Spinal cord (tissue), 10 donors: ENCODE results near the gene NOX4. TPM values are rescaled to one million over a fixed set of nuclear protein-coding genes. Genes with fewer than 3 reads are reported as not detected.

Source experiments
- DNase-seq, 6 donors: peaks; one replicate each; pipeline versions ENCODE4 v3.0.0 to v3.0.0-alpha.2; 2013 to 2015; ENCODE audit warnings: low spot score in 6 of 6, low read depth in 4 of 6
- H3K27ac ChIP-seq: one replicate; pipeline ENCODE4 v1.5.1; 2013; ENCODE audit warnings: low read depth, low read length, control low read depth
- H3K27me3 ChIP-seq: one replicate; pipeline ENCODE4 v1.6.1; 2013; ENCODE audit warnings: low read length; ENCODE audit not compliant: control insufficient read depth, insufficient read depth
- H3K36me3 ChIP-seq: one replicate; pipeline ENCODE4 v1.6.1; 2013; ENCODE audit warnings: low read length; ENCODE audit not compliant: control insufficient read depth, insufficient read depth
- H3K4me1 ChIP-seq: one replicate; pipeline ENCODE4 v1.6.1; 2013; ENCODE audit warnings: low read length; ENCODE audit not compliant: control insufficient read depth, insufficient read depth
- H3K4me3 ChIP-seq: one replicate; pipeline ENCODE4 v1.5.1; 2013; ENCODE audit warnings: low read depth, low read length, control low read depth
- H3K9me3 ChIP-seq: one replicate; pipeline ENCODE4 v1.6.1; 2013; ENCODE audit warnings: low read length; ENCODE audit not compliant: control insufficient read depth, insufficient read depth
- WGBS: methylation state at CpG from one replicate; pipeline ENCODE4 v1.1.5; 2013; ENCODE audit warnings: missing lambda C conversion rate; ENCODE audit not compliant: insufficient coverage; 5-methylcytosine and 5-hydroxymethylcytosine counted together
- long read RNA-seq, 4 donors: transcript quantifications; one replicate each; lab custom pipeline, GENCODE V29; 2026
- polyA plus RNA-seq, 2 donors: library from polyadenylated mRNA; unstranded; fragments of 120-200 nt; gene quantifications; one replicate each; pipeline ENCODE4 v1.2.1, GENCODE V29; 2013; ENCODE audit not compliant: insufficient read length in 2 of 2
- total RNA-seq, 2 donors: library from RNA; depleted of rRNA in 1 of 2; stranded (reverse); fragments of 120-200 nt in 1 of 2; fragments of >200 nt in 1 of 2; gene quantifications; one replicate each; pipeline versions ENCODE4 v1.2.3 to v1.2.4, GENCODE V29; 2013 to 2014
- donor health status: healthy.

The NOX4 gene
- 1 to 10 TPM; 3.6 to 4.7 TPM for total RNA-seq
- polyA plus RNA-seq, result 1 to 10 TPM; 1.7 to 1.9 TPM
- long read RNA-seq, donor 1, result 0 reads
- long read RNA-seq, donor 2, result 0 reads
- long read RNA-seq, donor 3, result 0 reads
- long read RNA-seq, donor 4, result 0 reads

DNA sequence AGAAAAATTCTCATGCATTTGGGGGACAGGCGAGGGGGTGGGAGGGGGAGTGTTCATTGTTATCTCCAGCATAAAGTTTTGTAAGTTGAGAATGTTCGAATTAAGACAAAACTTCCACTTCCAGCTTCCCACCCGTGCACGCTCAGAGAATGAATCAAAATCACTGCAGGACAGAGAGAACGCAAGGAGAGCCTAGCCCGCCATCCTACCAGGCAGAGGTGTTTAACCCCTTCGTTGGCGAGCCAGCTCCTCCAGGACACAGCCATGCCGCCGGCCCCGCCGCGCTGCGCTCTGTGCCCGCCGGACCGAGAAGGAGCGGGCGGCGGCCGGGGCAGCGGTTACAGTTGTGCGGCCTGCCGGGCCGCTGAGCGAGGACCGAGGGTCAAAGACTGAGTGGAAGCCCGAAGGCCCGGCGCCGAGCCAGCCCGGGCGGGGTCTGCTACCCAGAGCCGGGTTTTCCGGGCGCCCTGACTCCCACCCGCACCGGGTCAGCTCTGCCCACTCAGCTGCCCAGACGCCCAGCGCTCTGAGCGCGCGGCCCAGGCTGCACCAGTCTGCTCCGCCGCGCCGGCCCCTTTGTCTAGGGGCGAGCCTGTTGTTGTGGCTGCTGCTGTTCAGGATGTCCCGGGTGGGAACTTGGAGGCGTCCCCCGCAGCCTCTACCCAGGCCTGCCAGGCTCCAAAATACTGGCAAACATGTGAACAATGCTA is at the start of gene NOX4:
Gene NOX4, minus strand, starts transcription at position 395 of the 710 bp plus-strand sequence. Its CDS starts 129 bp downstream, at position 266.
- H3K4me3 ChIP-seq, result peak within 1 kb of the TSS; percentile 59
- no peaks in the 10 kb centered on the region for H3K36me3 ChIP-seq
- peaks cover 6% of the 10 kb centered on the region for H3K4me1 ChIP-seq
- no peaks in the 10 kb centered on the region for H3K27me3 ChIP-seq
- H3K9me3 ChIP-seq, result no peaks in the 10 kb centered on the region
- WGBS, result 0% methylated on average over 48 of the region's 51 CpGs
- peak within 1 kb of the TSS; percentile 70 for H3K27ac ChIP-seq
- peak; percentile 31 to 85 (median 54) for DNase-seq

- Histone ChIP-seq H3K9me3 (no peaks in the 10 kb centered on the region), H3K4me1 (no peaks in the 10 kb centered on the region), H3K4me3 (no peak overlapping the region), H3K27ac (no peak overlapping the region), H3K36me3 (no peaks in the 10 kb centered on the region), H3K27me3 (no peaks in the 10 kb centered on the region)
- no peak for DNase-seq
- no CpG with 5 or more reads among the region's 1 CpG for WGBS
Measured at GRCh38 chr11:89540826-89541225, 49.7 kb upstream of the NOX4 start.

DNA sequence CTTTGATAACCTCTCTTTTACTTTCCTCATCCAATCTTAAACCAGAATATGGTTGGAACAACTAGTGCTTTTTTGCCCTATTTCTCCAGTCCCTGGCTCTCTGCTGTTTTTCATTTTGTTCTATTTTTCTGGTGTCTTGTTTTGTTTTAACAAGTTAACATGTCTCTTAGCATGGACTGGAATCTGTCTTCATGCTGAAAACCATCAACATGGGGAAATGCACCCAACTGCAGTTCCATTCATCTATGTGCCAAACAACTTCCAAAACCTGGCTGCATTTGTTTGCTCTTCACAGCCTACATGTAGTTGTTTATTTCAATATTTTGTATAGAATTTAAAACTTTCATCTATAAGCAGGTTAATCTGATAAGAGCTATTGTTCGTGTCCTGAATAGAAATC is 46.8 kb upstream of the NOX4 start:
- no peaks in the 10 kb centered on the region for H3K36me3 ChIP-seq
- H3K4me1 ChIP-seq, result no peaks in the 10 kb centered on the region
- H3K4me3 ChIP-seq, result no peak overlapping the region
- no peaks in the 10 kb centered on the region for H3K27me3 ChIP-seq
- H3K27ac ChIP-seq, result no peak overlapping the region
- no CpG with 5 or more reads among the region's 1 CpG for WGBS
- peak in 1 of 6 donors; percentile 53 for DNase-seq
- H3K9me3 ChIP-seq, result no peaks in the 10 kb centered on the region

GRCh38 chr11:89536926-89537325 is 45.8 kb upstream of the NOX4 start:
- peak in 1 of 6 donors; percentile 78 for DNase-seq
- Histone ChIP-seq H3K36me3 (no peaks in the 10 kb centered on the region), H3K4me1 (no peaks in the 10 kb centered on the region), H3K9me3 (no peaks in the 10 kb centered on the region), H3K4me3 (no peak overlapping the region), H3K27ac (no peak overlapping the region), H3K27me3 (no peaks in the 10 kb centered on the region)
- WGBS, result no CpG with 5 or more reads among the region's 1 CpG

GRCh38 chr11:89535221-89535620 is 44.0 kb upstream of the NOX4 start:
- Histone ChIP-seq H3K4me3 (no peak overlapping the region), H3K36me3 (no peaks in the 10 kb centered on the region), H3K4me1 (no peaks in the 10 kb centered on the region), H3K27me3 (no peaks in the 10 kb centered on the region), H3K9me3 (no peaks in the 10 kb centered on the region), H3K27ac (no peak overlapping the region)
- DNase-seq, result no peak
- 67% methylated on average over 4 of the region's 4 CpGs for WGBS

DNA sequence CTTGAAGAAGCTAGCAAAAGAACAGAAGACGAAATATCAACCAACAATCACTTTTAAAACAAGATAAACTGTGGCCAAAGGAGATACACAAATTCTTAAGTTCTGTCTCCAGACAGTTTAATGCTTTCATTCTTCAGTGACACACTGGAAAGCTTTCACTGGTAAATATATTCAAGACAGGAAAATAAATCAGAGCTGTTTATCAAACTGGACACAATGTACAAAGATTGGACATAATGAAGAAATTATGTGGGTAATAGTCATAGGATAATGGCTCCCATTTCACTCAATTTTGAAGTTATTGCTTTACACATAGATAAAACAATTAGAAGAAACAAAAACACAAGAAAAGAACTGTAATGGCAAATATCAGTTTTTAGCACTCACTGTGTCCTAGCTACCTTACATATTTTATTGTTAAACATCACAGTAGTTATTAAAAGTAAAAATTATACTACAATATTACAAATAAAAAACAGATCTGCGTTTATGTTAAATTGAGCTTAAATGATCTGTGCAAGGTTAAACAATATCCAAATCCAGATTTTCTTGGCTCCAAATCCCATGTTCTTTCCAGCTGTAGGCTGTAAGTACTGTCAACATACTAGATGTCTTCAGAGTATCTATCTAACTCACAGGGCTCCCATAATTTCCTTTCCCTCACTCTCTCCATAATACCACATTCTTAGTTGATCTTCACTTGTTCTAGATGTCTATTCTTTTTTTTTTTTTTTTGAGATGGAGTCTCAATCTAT is 38.6 kb upstream of the NOX4 start:
- no peak overlapping the region for H3K4me3 ChIP-seq
- H3K4me1 ChIP-seq, result no peaks in the 10 kb centered on the region
- no peaks in the 10 kb centered on the region for H3K36me3 ChIP-seq
- no peaks in the 10 kb centered on the region for H3K9me3 ChIP-seq
- DNase-seq, result no peak
- no CpG with 5 or more reads among the region's 2 CpGs for WGBS
- no peaks in the 10 kb centered on the region for H3K27me3 ChIP-seq
- no peak overlapping the region for H3K27ac ChIP-seq

DNA sequence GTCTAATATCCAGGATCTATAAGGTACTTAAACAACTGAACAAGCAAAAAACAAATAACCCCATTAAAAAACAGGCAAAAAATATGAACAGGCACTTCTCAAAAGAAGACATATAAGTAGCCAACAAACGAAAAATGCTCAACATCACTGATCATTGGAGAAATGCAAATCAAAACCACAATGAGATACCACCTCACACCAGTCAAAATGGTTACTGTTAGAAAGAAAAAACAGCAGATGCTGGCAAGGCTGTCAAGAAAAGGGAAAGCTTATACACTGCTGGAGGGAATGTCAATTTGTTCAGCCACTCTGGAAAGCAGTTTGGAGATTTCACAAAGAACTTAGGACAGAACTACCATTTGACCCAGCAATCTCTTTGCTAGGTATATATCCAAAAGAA is 30.6 kb upstream of the NOX4 start:
- Histone ChIP-seq H3K4me3 (no peak overlapping the region), H3K4me1 (no peaks in the 10 kb centered on the region), H3K27ac (no peak overlapping the region), H3K36me3 (no peaks in the 10 kb centered on the region), H3K9me3 (no peaks in the 10 kb centered on the region), H3K27me3 (no peaks in the 10 kb centered on the region)
- 60% methylated on average over 1 of the region's 1 CpG for WGBS
- DNase-seq, result no peak

DNA sequence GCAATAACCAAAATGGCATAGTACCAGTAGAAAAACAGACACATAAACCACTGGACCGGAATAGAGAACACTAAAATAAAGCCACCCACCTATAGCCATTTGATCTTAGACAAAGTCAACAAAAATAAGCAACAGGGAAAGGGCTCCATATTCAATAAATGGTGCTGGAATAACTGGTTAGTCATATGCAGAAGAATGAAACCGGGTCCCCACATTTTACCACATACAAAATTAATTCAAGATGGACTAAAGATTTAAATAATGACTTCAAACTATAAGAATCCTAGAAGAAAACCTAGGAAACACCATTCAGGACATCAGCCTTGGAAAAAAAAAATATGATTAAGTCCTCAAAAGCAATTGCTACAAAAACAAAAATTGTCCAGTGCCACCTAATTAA is 30.1 kb upstream of the NOX4 start:
- WGBS, result 80% methylated on average over 1 of the region's 2 CpGs

GRCh38 chr11:89516496-89516895 is 25.3 kb upstream of the NOX4 start:
- Histone ChIP-seq H3K27me3 (no peaks in the 10 kb centered on the region), H3K4me3 (no peak overlapping the region), H3K36me3 (no peaks in the 10 kb centered on the region), H3K4me1 (no peaks in the 10 kb centered on the region), H3K27ac (no peak overlapping the region), H3K9me3 (no peaks in the 10 kb centered on the region)
- no peak for DNase-seq
- 100% methylated on average over 1 of the region's 2 CpGs for WGBS

More for the DNA sequence above, 30.1 kb upstream of the NOX4 start:
- no peaks in the 10 kb centered on the region for H3K9me3 ChIP-seq
- DNase-seq, result no peak
- no peaks in the 10 kb centered on the region for H3K36me3 ChIP-seq
- H3K27ac ChIP-seq, result no peak overlapping the region
- no peaks in the 10 kb centered on the region for H3K27me3 ChIP-seq
- H3K4me1 ChIP-seq, result no peaks in the 10 kb centered on the region
- no peak overlapping the region for H3K4me3 ChIP-seq
